Spleen (tissue), 7 donors: Measurements from ENCODE around the gene CNN3.

Experiments used
- POLR2A ChIP-seq, 3 donors: fragments of 450-650 bp; IDR thresholded peaks; one replicate each; pipeline ENCODE4 v1.5.1; 2017; ENCODE audit warnings: antibody characterized with exemption in 3 of 3, mild to moderate bottlenecking in 1 of 3
- POLR2AphosphoS5 ChIP-seq, 3 donors: sonication (generic); formaldehyde crosslinking; IDR thresholded peaks; one replicate each; pipeline ENCODE4 v1.5.1; 2017; ENCODE audit warnings: antibody characterized with exemption in 3 of 3
- TF ChIP-seq, protein P1 (sequence below), 11 experiments: fragments of 200-600 bp in 7 of 11; fragments of 450-650 bp in 4 of 11; sonication (generic) in 4 of 11; IDR thresholded peaks in 8 of 11; conservative IDR thresholded peaks in 3 of 11; 1 replicate in 7 of 11; 2 replicates in 4 of 11; pipeline versions ENCODE4 v1.4.0 to v1.8.0; 2016 to 2021; ENCODE audit warnings: antibody characterized with exemption in 11 of 11, inconsistent platforms in 4 of 11, mild to moderate bottlenecking in 1 of 11
- donor health status: DM: no; HTN: no; CAD: no; lungs with moderate emphysema.
- donor health status: DM: no; HTN: no; CAD: no.
- donor health status: DM: no; HTN: no; CAD: no.

DNA sequence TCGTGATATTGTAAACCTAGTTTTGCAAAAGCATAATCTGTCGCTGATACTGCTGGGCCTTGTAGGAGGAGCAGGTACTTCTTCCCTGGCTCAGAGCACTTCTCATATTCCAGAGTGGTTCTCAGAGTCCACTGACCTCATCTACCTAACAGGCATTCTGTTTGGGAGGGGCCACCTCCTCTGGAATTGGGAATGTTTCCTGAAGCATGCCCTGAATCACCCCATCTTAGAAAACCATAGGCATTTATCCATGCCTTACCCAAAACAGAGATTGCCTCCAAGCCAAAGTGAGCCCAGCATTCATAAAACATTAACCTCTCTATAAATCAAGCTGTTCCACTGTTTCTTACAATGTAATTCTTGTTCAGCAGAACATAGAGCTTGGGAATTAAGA is 71.6 kb downstream of the CNN3 start:
- TF ChIP-seq, protein P1, sequence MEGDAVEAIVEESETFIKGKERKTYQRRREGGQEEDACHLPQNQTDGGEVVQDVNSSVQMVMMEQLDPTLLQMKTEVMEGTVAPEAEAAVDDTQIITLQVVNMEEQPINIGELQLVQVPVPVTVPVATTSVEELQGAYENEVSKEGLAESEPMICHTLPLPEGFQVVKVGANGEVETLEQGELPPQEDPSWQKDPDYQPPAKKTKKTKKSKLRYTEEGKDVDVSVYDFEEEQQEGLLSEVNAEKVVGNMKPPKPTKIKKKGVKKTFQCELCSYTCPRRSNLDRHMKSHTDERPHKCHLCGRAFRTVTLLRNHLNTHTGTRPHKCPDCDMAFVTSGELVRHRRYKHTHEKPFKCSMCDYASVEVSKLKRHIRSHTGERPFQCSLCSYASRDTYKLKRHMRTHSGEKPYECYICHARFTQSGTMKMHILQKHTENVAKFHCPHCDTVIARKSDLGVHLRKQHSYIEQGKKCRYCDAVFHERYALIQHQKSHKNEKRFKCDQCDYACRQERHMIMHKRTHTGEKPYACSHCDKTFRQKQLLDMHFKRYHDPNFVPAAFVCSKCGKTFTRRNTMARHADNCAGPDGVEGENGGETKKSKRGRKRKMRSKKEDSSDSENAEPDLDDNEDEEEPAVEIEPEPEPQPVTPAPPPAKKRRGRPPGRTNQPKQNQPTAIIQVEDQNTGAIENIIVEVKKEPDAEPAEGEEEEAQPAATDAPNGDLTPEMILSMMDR (IDR thresholded peaks at IDR 0.05 in 8 of 11, conservative IDR thresholded peaks at IDR 0.05 in 3 of 11), result no peak
- TF ChIP-seq POLR2A (IDR thresholded peaks at IDR 0.05) (no peak), POLR2AphosphoS5 (IDR thresholded peaks at IDR 0.05) (no peak)
